Epithelial cell of proximal tubule (primary cell): Measurements from ENCODE around the gene SLC25A4. TPM values are rescaled to one million over a fixed set of nuclear protein-coding genes. Genes with fewer than 3 reads are reported as not detected.
"Not testable (repeated sequence)": the region's sequence is repeated elsewhere in the genome, so short reads cannot be mapped to it uniquely, and the experiment has no call there.

ENCODE experiments used
- DNase-seq: peaks from one replicate; pipeline ENCODE4 v3.0.0-alpha.2; 2011; ENCODE audit warnings: low read depth
- H3K4me3 ChIP-seq: 2 replicates; pipeline ENCODE4 v1.5.1; 2011; ENCODE audit warnings: low read depth, mild to moderate bottlenecking, low read length
- total RNA-seq: library from RNA; depleted of rRNA; stranded (reverse); fragments of >200 nt; gene quantifications from 2 replicates; pipeline ENCODE4 v1.2.3, GENCODE V29; 2015
- TF ChIP-seq, protein P1 (sequence below): conservative IDR thresholded peaks from 2 replicates; pipeline ENCODE4 v1.5.1; 2012; ENCODE audit warnings: low read depth, mild to moderate bottlenecking, low read length

Gene SLC25A4
- total RNA-seq, 1 donor from 2014 or later: 20.5 TPM

DNA sequence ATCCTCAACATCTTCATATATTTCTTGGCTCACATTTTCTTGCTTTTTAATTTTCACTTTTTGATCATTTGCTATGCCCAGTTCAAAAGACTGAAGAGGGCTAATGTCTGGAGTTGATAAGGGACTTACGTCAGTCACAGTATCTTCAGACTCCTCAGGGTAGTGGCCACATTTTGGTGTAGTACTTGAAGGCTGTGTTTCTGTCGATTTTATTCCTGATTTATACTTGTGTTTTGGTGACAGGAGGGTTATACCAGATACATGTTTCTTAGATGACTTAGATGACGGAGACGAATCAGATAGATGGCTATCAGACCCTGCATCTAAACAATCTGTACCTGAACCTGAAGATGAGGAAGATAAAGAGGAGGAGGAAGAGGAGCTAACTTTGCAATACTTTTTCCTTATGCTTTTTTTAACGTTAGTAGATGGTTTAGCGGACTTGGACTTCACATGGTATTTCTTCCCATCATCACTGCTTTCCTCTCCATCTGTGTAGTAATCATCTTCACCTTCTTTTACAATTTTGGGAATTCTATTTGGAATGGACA lies 47.3 kb downstream of the SLC25A4 start:
- no peak overlapping the region for H3K4me3 ChIP-seq
- TF ChIP-seq, protein P1, sequence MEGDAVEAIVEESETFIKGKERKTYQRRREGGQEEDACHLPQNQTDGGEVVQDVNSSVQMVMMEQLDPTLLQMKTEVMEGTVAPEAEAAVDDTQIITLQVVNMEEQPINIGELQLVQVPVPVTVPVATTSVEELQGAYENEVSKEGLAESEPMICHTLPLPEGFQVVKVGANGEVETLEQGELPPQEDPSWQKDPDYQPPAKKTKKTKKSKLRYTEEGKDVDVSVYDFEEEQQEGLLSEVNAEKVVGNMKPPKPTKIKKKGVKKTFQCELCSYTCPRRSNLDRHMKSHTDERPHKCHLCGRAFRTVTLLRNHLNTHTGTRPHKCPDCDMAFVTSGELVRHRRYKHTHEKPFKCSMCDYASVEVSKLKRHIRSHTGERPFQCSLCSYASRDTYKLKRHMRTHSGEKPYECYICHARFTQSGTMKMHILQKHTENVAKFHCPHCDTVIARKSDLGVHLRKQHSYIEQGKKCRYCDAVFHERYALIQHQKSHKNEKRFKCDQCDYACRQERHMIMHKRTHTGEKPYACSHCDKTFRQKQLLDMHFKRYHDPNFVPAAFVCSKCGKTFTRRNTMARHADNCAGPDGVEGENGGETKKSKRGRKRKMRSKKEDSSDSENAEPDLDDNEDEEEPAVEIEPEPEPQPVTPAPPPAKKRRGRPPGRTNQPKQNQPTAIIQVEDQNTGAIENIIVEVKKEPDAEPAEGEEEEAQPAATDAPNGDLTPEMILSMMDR: no peak
- DNase-seq: no peak

DNA sequence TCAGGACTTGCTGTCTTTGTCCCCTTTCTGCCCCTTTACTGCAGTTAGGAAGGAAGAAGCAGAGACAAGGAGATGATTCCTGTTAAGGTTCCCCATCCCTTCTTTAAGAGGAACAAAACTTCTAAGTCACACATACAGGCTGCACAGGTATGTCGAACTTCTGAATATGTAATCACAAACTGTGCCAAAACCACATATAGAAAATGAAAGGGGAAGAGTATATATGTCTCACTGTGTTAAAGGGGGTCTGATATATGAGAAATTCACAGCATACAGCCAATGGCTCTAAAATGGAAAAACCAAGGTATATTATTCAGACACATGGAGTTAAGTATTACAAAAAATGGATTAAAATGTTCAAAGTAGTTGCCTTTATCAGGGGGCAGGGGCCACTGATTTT lies 49.0 kb downstream of the SLC25A4 start:
- no peak for DNase-seq
- no peak overlapping the region for H3K4me3 ChIP-seq
- TF ChIP-seq, protein P1: no peak

DNA sequence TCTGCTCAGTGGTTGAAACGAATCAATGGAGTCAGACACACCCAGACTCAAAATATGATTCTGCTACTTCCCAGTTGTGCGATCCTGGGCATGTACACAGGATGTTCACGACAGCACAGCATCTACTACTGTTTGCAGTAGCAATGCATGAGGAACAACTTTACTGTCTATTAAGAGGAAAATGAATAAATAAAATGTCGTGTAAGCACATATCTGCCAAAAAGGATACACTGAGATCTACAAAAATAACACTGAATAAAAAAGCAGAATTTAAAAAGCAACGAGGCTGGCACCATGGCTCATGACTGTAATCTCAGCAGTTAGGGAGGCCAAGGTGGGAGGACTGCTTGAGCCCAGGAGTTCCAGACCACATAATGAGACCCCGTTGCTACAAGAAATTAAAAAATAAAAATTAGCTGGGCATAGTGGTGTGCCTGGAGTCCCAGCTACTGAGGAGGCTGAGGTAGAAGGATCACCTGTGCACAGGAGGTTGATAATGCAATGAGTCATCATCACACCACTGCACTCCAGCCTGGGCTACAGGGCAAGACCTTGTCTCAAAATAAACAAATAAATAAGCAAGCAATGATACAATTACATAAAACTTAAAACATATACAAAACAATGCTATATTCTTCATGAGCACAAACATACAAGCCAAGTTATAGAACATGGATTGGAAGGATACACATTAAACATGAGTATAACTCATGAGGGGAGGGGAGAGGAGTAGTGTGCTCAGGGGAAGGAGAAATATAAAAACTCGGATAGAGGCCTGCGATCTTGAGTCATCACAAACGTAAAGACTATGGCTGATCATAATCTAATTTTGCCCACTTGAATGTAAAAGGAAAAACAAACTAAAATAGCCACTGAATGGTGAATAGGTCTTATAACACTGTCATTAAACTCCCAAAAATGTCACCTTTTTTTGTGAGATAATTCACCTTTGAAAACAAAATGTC lies 52.1 kb downstream of the SLC25A4 start:
- TF ChIP-seq, protein P1: no peak

DNA sequence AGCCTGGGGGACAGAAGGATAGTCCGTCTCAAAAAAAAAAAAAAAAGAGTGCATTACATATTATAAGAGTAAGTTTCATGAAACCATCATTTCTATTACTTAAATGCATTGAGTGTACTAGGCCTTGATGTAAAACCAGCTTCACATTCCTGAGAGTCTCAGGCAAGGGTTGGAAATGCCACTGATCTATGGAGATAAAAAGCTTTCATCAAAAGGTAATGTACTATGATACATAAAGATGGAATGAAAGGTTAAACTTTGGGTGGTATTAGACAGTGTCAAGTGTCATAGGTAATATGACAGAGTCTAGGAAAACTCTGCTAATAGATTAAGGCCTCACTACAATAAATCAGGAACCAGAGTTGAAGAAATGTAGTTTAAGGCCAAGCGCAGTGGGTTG lies 53.4 kb downstream of the SLC25A4 start:
- no peak for DNase-seq
- H3K4me3 ChIP-seq: no peak overlapping the region
- TF ChIP-seq, protein P1: no peak

More for the DNA sequence above, 52.1 kb downstream of the SLC25A4 start:
- no peak overlapping the region for H3K4me3 ChIP-seq
- no peak for DNase-seq

DNA sequence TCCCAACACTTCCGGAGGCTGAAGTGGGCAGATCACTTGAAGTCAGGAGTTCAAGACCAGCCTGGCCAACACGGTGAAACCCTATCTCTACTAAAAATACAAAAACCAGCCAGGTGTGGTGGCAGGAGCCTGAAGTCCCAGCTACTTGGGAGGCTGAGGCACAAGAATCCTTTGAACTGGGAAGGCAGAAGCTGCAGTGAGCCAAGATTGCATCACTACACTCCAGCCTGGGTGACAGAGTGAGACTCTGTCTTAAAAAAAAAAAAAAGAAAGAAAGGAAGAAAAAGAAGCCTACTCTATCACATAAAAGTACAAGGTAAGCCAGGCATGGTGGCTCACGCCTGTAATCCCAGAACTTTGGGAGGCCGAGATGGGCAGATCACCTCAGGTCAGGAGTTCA lies 55.1 kb downstream of the SLC25A4 start:
- not testable (repeated sequence) for DNase-seq, H3K4me3 ChIP-seq

Other genes with a start within 250 kb of the SLC25A4 start
- gene HELT, start 124.8 kb upstream of the SLC25A4 start, total RNA-seq: not detected in 2 replicates
- gene CFAP97, start 60.7 kb downstream of the SLC25A4 start, total RNA-seq: 22.6 and 27.7 TPM in 2 replicates
- 16.3 and 40.6 TPM in 2 replicates for gene SNX25, start 66.3 kb downstream of the SLC25A4 start, total RNA-seq